OCI-LY7 (cell line): ENCODE measurements around the gene IKBKE.

ENCODE experiments used
- EZH2phosphoT487 ChIP-seq: fragments of 200-600 bp; sonication (generic); IDR thresholded peaks from 2 replicates; pipeline ENCODE4 v1.6.1; 2018; ENCODE audit warnings: low read depth, borderline replicate concordance, mild to moderate bottlenecking, mixed run types, antibody characterized with exemption, low read length, moderate library complexity, mixed read lengths
- TF ChIP-seq, protein P1 (sequence below): fragments of 200-600 bp; sonication (generic); conservative IDR thresholded peaks from 2 replicates; pipeline ENCODE4 v1.5.1; 2014; ENCODE audit warnings: mild to moderate bottlenecking, antibody characterized with exemption, low read length, moderate library complexity, mixed read lengths

DNA sequence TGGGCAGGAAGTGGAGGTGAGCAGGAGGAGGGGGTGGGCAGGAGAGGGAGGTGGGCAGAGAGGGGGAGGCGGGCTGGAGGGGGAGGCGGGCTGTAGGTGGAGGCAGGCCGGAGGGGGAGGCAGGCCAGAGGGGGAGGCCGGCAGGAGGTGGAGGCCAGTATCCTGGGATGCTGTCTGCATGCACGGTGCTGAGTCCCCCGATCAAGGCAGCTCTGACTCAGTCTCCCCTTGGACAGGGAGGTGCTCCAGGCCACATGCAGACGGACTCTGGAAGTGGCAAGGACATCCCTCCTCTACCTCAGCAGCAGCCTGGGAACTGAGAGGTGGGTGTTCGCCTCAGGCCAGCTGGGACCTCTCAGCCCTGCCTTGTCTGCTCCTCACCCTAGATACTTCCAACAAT lies 9.9 kb downstream of the IKBKE start:
- TF ChIP-seq, protein P1, sequence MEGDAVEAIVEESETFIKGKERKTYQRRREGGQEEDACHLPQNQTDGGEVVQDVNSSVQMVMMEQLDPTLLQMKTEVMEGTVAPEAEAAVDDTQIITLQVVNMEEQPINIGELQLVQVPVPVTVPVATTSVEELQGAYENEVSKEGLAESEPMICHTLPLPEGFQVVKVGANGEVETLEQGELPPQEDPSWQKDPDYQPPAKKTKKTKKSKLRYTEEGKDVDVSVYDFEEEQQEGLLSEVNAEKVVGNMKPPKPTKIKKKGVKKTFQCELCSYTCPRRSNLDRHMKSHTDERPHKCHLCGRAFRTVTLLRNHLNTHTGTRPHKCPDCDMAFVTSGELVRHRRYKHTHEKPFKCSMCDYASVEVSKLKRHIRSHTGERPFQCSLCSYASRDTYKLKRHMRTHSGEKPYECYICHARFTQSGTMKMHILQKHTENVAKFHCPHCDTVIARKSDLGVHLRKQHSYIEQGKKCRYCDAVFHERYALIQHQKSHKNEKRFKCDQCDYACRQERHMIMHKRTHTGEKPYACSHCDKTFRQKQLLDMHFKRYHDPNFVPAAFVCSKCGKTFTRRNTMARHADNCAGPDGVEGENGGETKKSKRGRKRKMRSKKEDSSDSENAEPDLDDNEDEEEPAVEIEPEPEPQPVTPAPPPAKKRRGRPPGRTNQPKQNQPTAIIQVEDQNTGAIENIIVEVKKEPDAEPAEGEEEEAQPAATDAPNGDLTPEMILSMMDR = no peak
- no peak for TF ChIP-seq EZH2phosphoT487
